ENCODE measurements around the gene MAMDC2. TPM values are rescaled to one million over a fixed set of nuclear protein-coding genes. Genes with fewer than 3 reads are reported as not detected.
A peak's percentile ranks its signal among the peaks of the same experiment; 100 is the strongest.
"Not testable (repeated sequence)": the region's sequence is repeated elsewhere in the genome, so short reads cannot be mapped to it uniquely, and the experiment has no call there.

Gene MAMDC2
- total RNA-seq, 3 donors from 2014 or later: 17.0 to 33.9 (median 18.7) TPM

- Histone ChIP-seq H3K36me3 (no peaks in the 10 kb centered on the region), H3K9me3 (no peaks in the 10 kb centered on the region), H3K27me3 (no peaks in the 10 kb centered on the region), H3K27ac (no peak overlapping the region), H3K4me3 (no peak overlapping the region), H3K4me1 (no peaks in the 10 kb centered on the region)
- intact Hi-C loops (cut with DNase I; ENCODE audit: low total_unique reads): no loop called here
- DNase-seq (ENCODE audit: low spot score in 2 of 2): no peak
- TF ChIP-seq CTCF (IDR thresholded peaks at IDR 0.05) (no peak), POLR2AphosphoS5 (IDR thresholded peaks at IDR 0.05) (no peak), POLR2A (IDR thresholded peaks at IDR 0.05) (no peak)
Measured at GRCh38 chr9:70229026-70229425, 185.4 kb downstream of the MAMDC2 start.

- H3K9me3 ChIP-seq: no peaks in the 10 kb centered on the region
- intact Hi-C loops (cut with DNase I; ENCODE audit: low total_unique reads): no loop called here
- H3K27me3 ChIP-seq: no peaks in the 10 kb centered on the region
- no peak for TF ChIP-seq POLR2AphosphoS5 (IDR thresholded peaks at IDR 0.05)
- no peak for TF ChIP-seq CTCF (IDR thresholded peaks at IDR 0.05)
- no peak for TF ChIP-seq POLR2A (IDR thresholded peaks at IDR 0.05)
- H3K4me1 ChIP-seq: no peaks in the 10 kb centered on the region
- no peak overlapping the region for H3K4me3 ChIP-seq
- no peak overlapping the region for H3K27ac ChIP-seq
- H3K36me3 ChIP-seq: no peaks in the 10 kb centered on the region
- no peak for DNase-seq (ENCODE audit: low spot score in 2 of 2)
Measured at GRCh38 chr9:70229579-70229978, 185.9 kb downstream of the MAMDC2 start.

- Histone ChIP-seq H3K36me3 (no peaks in the 10 kb centered on the region), H3K4me3 (no peak overlapping the region), H3K4me1 (no peaks in the 10 kb centered on the region), H3K27me3 (no peaks in the 10 kb centered on the region), H3K27ac (no peak overlapping the region), H3K9me3 (no peaks in the 10 kb centered on the region)
- no peak for DNase-seq (ENCODE audit: low spot score in 2 of 2)
- TF ChIP-seq POLR2A (IDR thresholded peaks at IDR 0.05) (no peak), POLR2AphosphoS5 (IDR thresholded peaks at IDR 0.05) (no peak)
- intact Hi-C loops (cut with DNase I; ENCODE audit: low total_unique reads): no loop called here
Measured at GRCh38 chr9:70232476-70232875, 188.8 kb downstream of the MAMDC2 start.

GRCh38 chr9:70234208-70234607 lies 190.6 kb downstream of the MAMDC2 start:
- H3K4me3 ChIP-seq; H3K27me3 ChIP-seq; H3K27ac ChIP-seq; H3K4me1 ChIP-seq; DNase-seq (ENCODE audit: low spot score in 2 of 2); H3K9me3 ChIP-seq; intact Hi-C loops (cut with DNase I; ENCODE audit: low total_unique reads); H3K36me3 ChIP-seq: not testable (repeated sequence)

GRCh38 chr9:70245952-70246351 lies 202.3 kb downstream of the MAMDC2 start:
- DNase-seq (ENCODE audit: low spot score in 2 of 2); intact Hi-C loops (cut with DNase I; ENCODE audit: low total_unique reads); H3K36me3 ChIP-seq; H3K4me3 ChIP-seq; H3K27ac ChIP-seq; H3K9me3 ChIP-seq; H3K4me1 ChIP-seq; H3K27me3 ChIP-seq: not testable (repeated sequence)

GRCh38 chr9:70250221-70250620 lies 206.6 kb downstream of the MAMDC2 start:
- no peaks in the 10 kb centered on the region for H3K36me3 ChIP-seq
- intact Hi-C loops (cut with DNase I; ENCODE audit: low total_unique reads): no loop called here
- H3K4me3 ChIP-seq: no peak overlapping the region
- no peak overlapping the region for H3K27ac ChIP-seq
- no peak for DNase-seq (ENCODE audit: low spot score in 2 of 2)
- no peaks in the 10 kb centered on the region for H3K27me3 ChIP-seq
- no peaks in the 10 kb centered on the region for H3K9me3 ChIP-seq
- H3K4me1 ChIP-seq: no peaks in the 10 kb centered on the region
- no peak for TF ChIP-seq POLR2A (IDR thresholded peaks at IDR 0.05)
- TF ChIP-seq CTCF (IDR thresholded peaks at IDR 0.05): no peak
- TF ChIP-seq POLR2AphosphoS5 (IDR thresholded peaks at IDR 0.05): no peak

GRCh38 chr9:70255486-70255885 lies 211.8 kb downstream of the MAMDC2 start:
- H3K36me3 ChIP-seq: no peaks in the 10 kb centered on the region
- H3K27ac ChIP-seq: peak overlapping the region in 1 of 2 donors; percentile 27
- TF ChIP-seq POLR2A (IDR thresholded peaks at IDR 0.05) (no peak), POLR2AphosphoS5 (IDR thresholded peaks at IDR 0.05) (no peak), CTCF (IDR thresholded peaks at IDR 0.05) (no peak)
- H3K4me3 ChIP-seq: peak overlapping the region in 2 of 3 donors; percentile 30 to 47
- H3K27me3 ChIP-seq: no peaks in the 10 kb centered on the region
- no peak for DNase-seq (ENCODE audit: low spot score in 2 of 2)
- intact Hi-C loops (cut with DNase I; ENCODE audit: low total_unique reads): no loop called here
- H3K9me3 ChIP-seq: no peaks in the 10 kb centered on the region
- peaks cover 0 to 8% of the 10 kb centered on the region in 2 donors for H3K4me1 ChIP-seq
